CD1c-positive myeloid dendritic cell (primary cell): ENCODE data around the gene MYOG.
A peak's percentile ranks its signal among the peaks of the same experiment; 100 is the strongest.

Experiments used
- DNase-seq: peaks from one replicate; pipeline ENCODE4 v3.0.0-alpha.2; 2016; ENCODE audit errors: extremely low spot score

Gene MYOG

GRCh38 chr1:203046984-203047630 lies 38.7 kb downstream of the MYOG start:
- peak; percentile 64 for DNase-seq

- no peak for DNase-seq
These were observed 39.8 kb downstream of the MYOG start for GRCh38 chr1:203045821-203046594.

- no peak for DNase-seq
These were observed 40.5 kb downstream of the MYOG start for GRCh38 chr1:203045336-203045735.

- DNase-seq = no peak
These were observed 41.1 kb downstream of the MYOG start for GRCh38 chr1:203044546-203045250.

- no peak for DNase-seq
These were observed 41.8 kb downstream of the MYOG start for GRCh38 chr1:203043830-203044545.

- no peak for DNase-seq
These were observed 44.4 kb downstream of the MYOG start for GRCh38 chr1:203041351-203041932.

- DNase-seq = no peak
These were observed 45.1 kb downstream of the MYOG start for GRCh38 chr1:203040513-203041275.

GRCh38 chr1:203039609-203040512 lies 46.0 kb downstream of the MYOG start:
- DNase-seq = peak; percentile 51

- peak; percentile 79 for DNase-seq
These were observed 46.8 kb downstream of the MYOG start for GRCh38 chr1:203038891-203039608.

- DNase-seq = peak; percentile 60
These were observed 47.5 kb downstream of the MYOG start for GRCh38 chr1:203038217-203038741.

GRCh38 chr1:203037509-203038190 lies 48.2 kb downstream of the MYOG start:
- no peak for DNase-seq

- no peak for DNase-seq
These were observed 49.3 kb downstream of the MYOG start for GRCh38 chr1:203036537-203036936.

- no peak for DNase-seq
These were observed 49.7 kb downstream of the MYOG start for GRCh38 chr1:203036135-203036534.

GRCh38 chr1:203035111-203036000 lies 50.5 kb downstream of the MYOG start:
- no peak for DNase-seq

- no peak for DNase-seq
These were observed 51.2 kb downstream of the MYOG start for GRCh38 chr1:203034422-203035110.

- DNase-seq = no peak
These were observed 51.9 kb downstream of the MYOG start for GRCh38 chr1:203033917-203034316.

- no peak for DNase-seq
These were observed 52.5 kb downstream of the MYOG start for GRCh38 chr1:203033287-203033686.
